HG03039 (cell line): Measurements from ENCODE around the gene ARL6IP6.

Source experiments
- ATAC-seq: cut with Tn5 transposase; IDR thresholded peaks from one replicate; pipeline ENCODE4 v1.9.1; 2021; ENCODE audit warnings: mild to moderate bottlenecking, moderate library complexity; ENCODE audit not compliant: unreplicated experiment

Gene ARL6IP6

DNA sequence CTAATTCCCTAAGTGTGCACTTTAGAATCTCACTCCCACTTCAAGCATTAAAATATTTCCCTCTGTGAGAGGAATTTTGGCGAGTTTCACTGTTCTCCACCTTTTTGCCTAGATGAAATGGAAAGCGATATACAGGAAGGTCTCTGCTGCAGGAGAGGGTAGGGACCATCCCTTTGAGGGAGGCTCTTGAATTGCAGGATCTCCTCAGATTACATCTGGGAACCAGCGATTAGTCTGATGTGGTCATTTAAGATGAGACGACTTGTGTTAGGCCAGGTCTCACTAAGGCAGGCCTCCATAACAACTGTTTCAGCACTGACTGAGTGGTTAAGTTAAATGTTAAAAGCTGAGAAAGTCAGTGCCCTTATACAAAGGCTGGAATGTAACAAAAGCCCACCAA lies 74.6 kb downstream of the ARL6IP6 start:
- ATAC-seq = no peak

- no peak for ATAC-seq
Measured at GRCh38 chr2:152796941-152797340, 78.5 kb downstream of the ARL6IP6 start.

DNA sequence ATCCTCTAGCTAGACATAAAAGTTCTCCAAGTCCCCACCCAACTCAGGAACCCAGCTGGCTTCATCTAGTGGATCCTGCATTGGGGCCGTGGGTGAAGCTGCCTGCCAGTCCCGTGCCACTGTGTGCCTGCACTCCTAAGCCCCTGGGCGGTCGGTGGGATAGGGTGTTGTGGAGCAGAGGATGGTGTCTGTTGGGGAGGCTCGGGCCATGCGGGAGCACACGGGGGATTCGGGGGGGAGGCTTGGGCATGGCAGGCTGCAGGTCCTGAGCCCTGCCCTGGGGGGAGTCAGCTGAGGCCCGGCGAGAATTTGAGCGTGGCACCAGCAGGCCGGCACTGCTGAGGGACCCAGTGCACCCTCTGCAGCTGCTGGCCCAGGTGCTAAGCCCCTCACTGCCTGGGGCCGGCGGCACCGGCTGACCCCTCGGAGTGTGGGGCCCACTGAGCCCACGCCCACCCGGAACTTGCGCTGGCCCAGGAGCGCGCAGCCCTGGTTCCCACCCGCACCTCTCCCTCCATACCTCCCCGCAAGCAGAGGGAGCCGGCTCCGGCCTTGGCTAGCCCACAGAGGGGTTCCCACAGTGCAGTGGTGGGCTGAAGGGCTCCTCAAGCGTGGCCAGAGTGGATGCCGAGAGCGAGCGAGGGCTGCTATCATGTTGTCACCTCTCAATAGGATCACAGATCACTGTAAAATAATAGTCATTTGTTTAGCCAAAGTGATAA lies 86.4 kb downstream of the ARL6IP6 start:
- no peak for ATAC-seq

DNA sequence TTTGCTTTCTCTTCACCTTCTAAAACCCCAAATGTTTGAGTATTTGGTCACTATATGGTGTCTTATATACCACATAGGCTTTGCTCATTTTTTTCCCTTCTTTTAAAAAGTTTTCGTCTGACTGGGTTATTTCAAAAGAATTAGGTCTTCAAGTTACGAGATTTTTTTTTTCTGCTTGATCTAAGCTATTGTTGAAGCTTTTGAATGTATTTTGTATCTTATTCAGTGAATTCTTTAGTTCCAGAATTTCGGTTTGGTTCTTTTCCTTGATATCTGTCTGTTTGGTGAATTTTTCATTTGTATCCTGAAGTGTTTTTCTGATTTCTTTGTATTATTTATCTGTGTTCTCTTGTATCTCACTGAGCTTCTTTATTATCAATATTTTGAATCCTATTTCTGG lies 93.5 kb downstream of the ARL6IP6 start:
- ATAC-seq = no peak
